NCI-H2171 (cell line): ENCODE data around the gene LINC00305.

Experiments used
- DNase-seq: peaks from one replicate; lab custom pipeline; 2025; lab: John Stamatoyannopoulos, UW

LINC00305 gene

GRCh38 chr18:64031411-64031810 lies 117.5 kb downstream of the LINC00305 start:
- no peak for DNase-seq
